SH-SY5Y (cell line): Measurements from ENCODE around the gene CCNYL1.

Experiments used
- GATA2 ChIP-seq: IDR thresholded peaks from 2 replicates; pipeline ENCODE4 v1.6.1; 2011; ENCODE audit warnings: mild to moderate bottlenecking, low read depth, low read length
- GATA3 ChIP-seq: IDR thresholded peaks from 2 replicates; pipeline ENCODE4 v1.6.1; 2011; ENCODE audit warnings: low read depth, mild to moderate bottlenecking, low read length, moderate library complexity

- TF ChIP-seq GATA3 (no peak), GATA2 (no peak)
Measured at GRCh38 chr2:207791579-207792243, 80.3 kb downstream of the CCNYL1 start.
